Ishikawa (cell line): ENCODE data around the gene ITGA5.

Experiments
- CEBPB ChIP-seq: IDR thresholded peaks from 2 replicates; pipeline ENCODE4 v1.6.1; 2012
- CREB1 ChIP-seq: IDR thresholded peaks from 2 replicates; pipeline ENCODE4 v1.6.1; 2012; ENCODE audit warnings: low read depth
- EGR1 ChIP-seq: IDR thresholded peaks from 2 replicates; pipeline ENCODE4 v1.6.1; 2012
- EP300 ChIP-seq: IDR thresholded peaks from 2 replicates; pipeline ENCODE4 v1.6.1; 2012; ENCODE audit warnings: borderline replicate concordance
- FOXM1 ChIP-seq: IDR thresholded peaks from 2 replicates; pipeline ENCODE4 v1.6.1; 2012; ENCODE audit warnings: low read depth, borderline replicate concordance
- NFIC ChIP-seq: IDR thresholded peaks from 2 replicates; pipeline ENCODE4 v1.6.1; 2012
- RAD21 ChIP-seq: IDR thresholded peaks from 2 replicates; pipeline ENCODE4 v1.6.1; 2012; ENCODE audit warnings: low read depth
- TAF1 ChIP-seq: IDR thresholded peaks from 2 replicates; pipeline ENCODE4 v1.6.1; 2012; ENCODE audit warnings: low read depth, mild to moderate bottlenecking
- TCF12 ChIP-seq: IDR thresholded peaks from 2 replicates; pipeline ENCODE4 v1.6.1; 2012; ENCODE audit warnings: low read depth
- TEAD4 ChIP-seq: IDR thresholded peaks from 2 replicates; pipeline ENCODE4 v1.6.1; 2012
- USF1 ChIP-seq: IDR thresholded peaks from 2 replicates; pipeline ENCODE4 v1.6.1; 2012
- YY1 ChIP-seq: IDR thresholded peaks from 2 replicates; pipeline ENCODE4 v1.6.1; 2012; ENCODE audit warnings: low read depth
- ZBTB7A ChIP-seq: IDR thresholded peaks from 2 replicates; pipeline ENCODE4 v1.6.1; 2012; ENCODE audit warnings: low read depth
- TF ChIP-seq, protein P1 (sequence below): IDR thresholded peaks from 2 replicates; pipeline ENCODE4 v1.6.1; 2012; ENCODE audit warnings: low read depth, mild to moderate bottlenecking
- TF ChIP-seq, protein P2 (sequence below): IDR thresholded peaks from 2 replicates; pipeline ENCODE4 v1.6.1; 2012

Gene ITGA5

DNA sequence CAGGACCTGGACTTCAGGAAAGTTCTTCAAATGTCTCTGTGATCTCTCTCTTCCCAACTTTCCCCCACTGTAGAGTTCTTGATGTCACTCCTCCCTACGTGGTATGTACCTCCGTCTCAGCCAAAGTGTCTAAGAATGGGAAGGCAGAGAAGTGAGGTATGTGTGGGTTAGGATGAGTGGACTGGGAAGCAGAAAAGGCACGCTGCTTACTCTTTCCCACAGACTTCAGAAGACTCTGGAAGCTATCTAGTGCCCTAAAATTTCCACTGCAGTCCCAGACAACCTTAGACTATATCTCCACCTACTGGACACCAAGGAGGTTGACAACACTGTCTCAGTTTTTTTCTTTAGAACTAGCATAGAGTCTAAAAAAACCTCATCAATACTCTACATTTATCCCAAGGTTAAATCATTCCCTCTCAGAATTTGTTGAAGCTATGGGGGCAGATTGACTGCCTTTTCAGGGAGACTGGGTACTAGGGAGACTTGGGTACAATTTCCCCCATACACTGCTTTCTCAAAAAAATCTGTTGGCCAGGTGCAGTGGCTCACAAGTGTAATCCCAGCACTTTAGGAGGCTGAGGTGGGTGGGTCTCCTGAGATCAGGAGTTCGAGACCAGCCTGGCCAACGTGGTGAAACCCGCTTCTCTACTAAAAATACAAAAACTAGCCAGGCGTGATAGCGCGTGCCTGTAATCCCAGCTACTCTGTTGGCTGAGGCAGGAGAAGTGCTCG lies 20.6 kb upstream of the ITGA5 start:
- TF ChIP-seq ZBTB7A (no peak), RAD21 (peak; percentile 96), NFIC (no peak)

- TF ChIP-seq TEAD4: no peak
- no peak for TF ChIP-seq YY1
- TF ChIP-seq CEBPB: no peak
- TF ChIP-seq EGR1: no peak
- no peak for TF ChIP-seq FOXM1
Measured at GRCh38 chr12:54439096-54439495, 20.0 kb upstream of the ITGA5 start.

GRCh38 chr12:54438517-54438916 lies 19.5 kb upstream of the ITGA5 start:
- TF ChIP-seq, protein P1, sequence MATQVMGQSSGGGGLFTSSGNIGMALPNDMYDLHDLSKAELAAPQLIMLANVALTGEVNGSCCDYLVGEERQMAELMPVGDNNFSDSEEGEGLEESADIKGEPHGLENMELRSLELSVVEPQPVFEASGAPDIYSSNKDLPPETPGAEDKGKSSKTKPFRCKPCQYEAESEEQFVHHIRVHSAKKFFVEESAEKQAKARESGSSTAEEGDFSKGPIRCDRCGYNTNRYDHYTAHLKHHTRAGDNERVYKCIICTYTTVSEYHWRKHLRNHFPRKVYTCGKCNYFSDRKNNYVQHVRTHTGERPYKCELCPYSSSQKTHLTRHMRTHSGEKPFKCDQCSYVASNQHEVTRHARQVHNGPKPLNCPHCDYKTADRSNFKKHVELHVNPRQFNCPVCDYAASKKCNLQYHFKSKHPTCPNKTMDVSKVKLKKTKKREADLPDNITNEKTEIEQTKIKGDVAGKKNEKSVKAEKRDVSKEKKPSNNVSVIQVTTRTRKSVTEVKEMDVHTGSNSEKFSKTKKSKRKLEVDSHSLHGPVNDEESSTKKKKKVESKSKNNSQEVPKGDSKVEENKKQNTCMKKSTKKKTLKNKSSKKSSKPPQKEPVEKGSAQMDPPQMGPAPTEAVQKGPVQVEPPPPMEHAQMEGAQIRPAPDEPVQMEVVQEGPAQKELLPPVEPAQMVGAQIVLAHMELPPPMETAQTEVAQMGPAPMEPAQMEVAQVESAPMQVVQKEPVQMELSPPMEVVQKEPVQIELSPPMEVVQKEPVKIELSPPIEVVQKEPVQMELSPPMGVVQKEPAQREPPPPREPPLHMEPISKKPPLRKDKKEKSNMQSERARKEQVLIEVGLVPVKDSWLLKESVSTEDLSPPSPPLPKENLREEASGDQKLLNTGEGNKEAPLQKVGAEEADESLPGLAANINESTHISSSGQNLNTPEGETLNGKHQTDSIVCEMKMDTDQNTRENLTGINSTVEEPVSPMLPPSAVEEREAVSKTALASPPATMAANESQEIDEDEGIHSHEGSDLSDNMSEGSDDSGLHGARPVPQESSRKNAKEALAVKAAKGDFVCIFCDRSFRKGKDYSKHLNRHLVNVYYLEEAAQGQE: no peak
- TF ChIP-seq EP300: no peak
- TF ChIP-seq NFIC: no peak
- TF ChIP-seq, protein P2, sequence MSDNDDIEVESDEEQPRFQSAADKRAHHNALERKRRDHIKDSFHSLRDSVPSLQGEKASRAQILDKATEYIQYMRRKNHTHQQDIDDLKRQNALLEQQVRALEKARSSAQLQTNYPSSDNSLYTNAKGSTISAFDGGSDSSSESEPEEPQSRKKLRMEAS: no peak
- no peak for TF ChIP-seq TEAD4
- no peak for TF ChIP-seq TAF1
- TF ChIP-seq CREB1: no peak
- TF ChIP-seq ZBTB7A: no peak
- no peak for TF ChIP-seq RAD21

- TF ChIP-seq TEAD4 (no peak), CEBPB (no peak), ZBTB7A (no peak), NFIC (no peak), RAD21 (no peak), CREB1 (no peak), TAF1 (no peak), TCF12 (no peak), FOXM1 (no peak), YY1 (no peak), EP300 (no peak)
- TF ChIP-seq, protein P2: no peak
- TF ChIP-seq, protein P1: no peak
Measured at GRCh38 chr12:54437697-54438096, 18.6 kb upstream of the ITGA5 start.

GRCh38 chr12:54437243-54437642 lies 18.2 kb upstream of the ITGA5 start:
- TF ChIP-seq TCF12: no peak
- no peak for TF ChIP-seq TAF1
- no peak for TF ChIP-seq RAD21
- no peak for TF ChIP-seq CEBPB
- TF ChIP-seq CREB1: no peak
- no peak for TF ChIP-seq ZBTB7A

DNA sequence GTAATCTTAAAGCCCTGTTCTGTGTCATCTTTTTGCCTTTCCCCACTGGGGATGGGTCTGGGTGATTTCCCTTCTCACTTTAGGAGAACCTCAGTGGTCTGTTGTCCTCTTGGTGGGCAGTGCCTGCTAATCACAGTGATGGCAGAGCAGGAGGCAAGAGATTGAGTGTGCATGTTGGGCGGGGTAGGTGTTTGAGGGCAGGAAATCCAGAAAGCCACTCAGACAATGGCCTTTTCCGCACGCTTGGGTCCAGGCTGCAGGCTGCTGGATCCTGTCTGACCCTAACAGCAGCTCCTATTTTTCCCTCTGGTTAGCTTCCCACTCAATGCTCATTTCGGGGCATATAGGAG lies 13.7 kb upstream of the ITGA5 start:
- TF ChIP-seq EP300: no peak
- TF ChIP-seq CEBPB: no peak
- no peak for TF ChIP-seq NFIC
- TF ChIP-seq CREB1: no peak
- TF ChIP-seq TCF12: no peak
- no peak for TF ChIP-seq TAF1
- TF ChIP-seq USF1: no peak
- TF ChIP-seq EGR1: no peak
- TF ChIP-seq TEAD4: no peak
- TF ChIP-seq, protein P2: no peak
- no peak for TF ChIP-seq ZBTB7A
- TF ChIP-seq, protein P1: no peak
- TF ChIP-seq YY1: no peak
- TF ChIP-seq RAD21: no peak
- no peak for TF ChIP-seq FOXM1
